Right lobe of liver (tissue), 6 donors: Measurements from ENCODE around the gene HOXA1. TPM values are rescaled to one million over a fixed set of nuclear protein-coding genes. Genes with fewer than 3 reads are reported as not detected.

Experiments used
- ATAC-seq, 4 donors: fragments of 200-7000 bp; cut with Tn5 transposase; one replicate each; pipeline ENCODE4 v1.9.1; 2020; ENCODE audit warnings: mild to moderate bottlenecking in 4 of 4, moderate library complexity in 4 of 4
- DNase-seq, 3 donors: peaks; one replicate each; pipeline ENCODE4 v3.0.0-alpha.2; 2020
- H3K27ac ChIP-seq, 3 donors: fragments of 200-600 bp; one replicate each; pipeline ENCODE4 v1.8.0; 2022
- H3K27me3 ChIP-seq, 2 donors: fragments of 200-600 bp; one replicate each; pipeline ENCODE4 v1.8.0; 2022
- H3K36me3 ChIP-seq, 4 donors: fragments of 200-600 bp; sonication (generic) in 1 of 4; one replicate each; pipeline versions ENCODE4 v1.5.1 to v1.8.0; 2017 to 2022; ENCODE audit warnings: control low read depth in 1 of 4
- H3K4me1 ChIP-seq, 4 donors: fragments of 200-600 bp; sonication (generic) in 1 of 4; one replicate each; pipeline versions ENCODE4 v1.5.1 to v1.8.0; 2017 to 2022; ENCODE audit warnings: control low read depth in 1 of 4
- H3K4me3 ChIP-seq, 3 donors: fragments of 200-600 bp; one replicate each; pipeline ENCODE4 v1.8.0; 2022
- H3K9me3 ChIP-seq, 4 donors: fragments of 200-600 bp; sonication (generic) in 1 of 4; one replicate each; pipeline versions ENCODE4 v1.5.1 to v1.8.0; 2017 to 2022; ENCODE audit warnings: control low read depth in 1 of 4
- CTCF ChIP-seq, 4 donors: fragments of 200-600 bp in 3 of 4; fragments of 450-650 bp in 1 of 4; IDR thresholded peaks; one replicate each; pipeline versions ENCODE4 v1.5.1 to v1.8.0; 2016 to 2022; ENCODE audit warnings: antibody characterized with exemption in 4 of 4, mild to moderate bottlenecking in 2 of 4
- POLR2A ChIP-seq: fragments of 450-650 bp; IDR thresholded peaks from one replicate; pipeline ENCODE4 v1.6.1; 2017; ENCODE audit warnings: antibody characterized with exemption, mild to moderate bottlenecking
- WGBS: methylation state at CpG from one replicate; pipeline ENCODE4 v1.1.6; 2018; ENCODE audit warnings: low coverage, low lambda C conversion rate; ENCODE audit not compliant: insufficient coverage; ENCODE audit errors: missing lambda C conversion rate; 5-methylcytosine and 5-hydroxymethylcytosine counted together
- intact Hi-C, 2 donors: fragments of 100-400 bp; cut with DNase I; formaldehyde crosslinking; loops; one replicate each; pipeline versions ENCODE4 v1.11.2 to v1.14.1; 2022
- total RNA-seq, 6 experiments: library from RNA; depleted of rRNA in 2 of 6; stranded (reverse); fragments of >200 nt in 2 of 6; fragmentation: NEBNext Ultra II Directional in 3 of 6; extraction: Animal tissue kit (Norgen Biotek cat#: 25700) in 3 of 6; gene quantifications; one replicate each; pipeline versions ENCODE4 v1.1.0 to v1.2.4, GENCODE V29; 2016 to 2023
- donor health status: DM: no; HTN: yes; CAD: no.
- donor health status: DM: no; HTN: no; CAD: no.
- donor health status: DM: no; HTN: no; CAD: no.
- donor health status: DM: no; HTN: yes; CAD: no.
- donor health status: DM: no; HTN: yes; CAD: no.

Gene HOXA1
- total RNA-seq, 6 experiments from 2014 or later = 0.09 to 0.31 (median 0.17) TPM; not detected in 1

- WGBS = 48% methylated on average over 18 of the region's 19 CpGs
- H3K9me3 ChIP-seq = no peaks in the 10 kb centered on the region
- no peak overlapping the region for H3K4me3 ChIP-seq
- ATAC-seq = peak; percentile 6 to 53 (median 26)
- intact Hi-C loops = no loop called here
- DNase-seq = no peak
- peaks cover 0 to 18% (median 3%) of the 10 kb centered on the region in 4 donors for H3K4me1 ChIP-seq
- no peak overlapping the region for H3K27ac ChIP-seq
- H3K27me3 ChIP-seq = peaks cover 0 to 6% of the 10 kb centered on the region in 2 donors
- no peaks in the 10 kb centered on the region for H3K36me3 ChIP-seq
- TF ChIP-seq POLR2A (no peak), CTCF (IDR thresholded peaks at IDR 0.05) (no peak)
Observed at GRCh38 chr7:27117887-27118491, 22.2 kb upstream of the HOXA1 start.

- DNase-seq (no peak), ATAC-seq (no peak)
- peaks cover 0 to 11% (median 3%) of the 10 kb centered on the region in 4 donors for H3K4me1 ChIP-seq
- TF ChIP-seq CTCF (IDR thresholded peaks at IDR 0.05) = no peak
- no peak for TF ChIP-seq POLR2A
- no peak overlapping the region for H3K4me3 ChIP-seq
- no peaks in the 10 kb centered on the region for H3K36me3 ChIP-seq
- peaks cover 0 to 6% of the 10 kb centered on the region in 2 donors for H3K27me3 ChIP-seq
- WGBS = 36% methylated on average over 7 of the region's 12 CpGs
- peak overlapping the region in 2 of 3 donors; percentile 26 to 81 for H3K27ac ChIP-seq
- intact Hi-C loops = no loop called here
- no peaks in the 10 kb centered on the region for H3K9me3 ChIP-seq
Observed at GRCh38 chr7:27116962-27117886, 21.4 kb upstream of the HOXA1 start.

- Histone ChIP-seq H3K9me3 (no peaks in the 10 kb centered on the region), H3K4me1 (peaks cover 0 to 6% (median 0%) of the 10 kb centered on the region in 4 donors), H3K27me3 (peaks cover 0 to 6% of the 10 kb centered on the region in 2 donors), H3K4me3 (peak overlapping the region; percentile 6 to 30 (median 12)), H3K36me3 (no peaks in the 10 kb centered on the region), H3K27ac (peak overlapping the region; percentile 50 to 81 (median 59))
- TF ChIP-seq POLR2A = no peak
- TF ChIP-seq CTCF (IDR thresholded peaks at IDR 0.05) = no peak
- intact Hi-C loops = no loop called here
- DNase-seq (no peak), ATAC-seq (no peak)
- 46% methylated on average over 19 of the region's 20 CpGs for WGBS
Observed at GRCh38 chr7:27116031-27116961, 20.5 kb upstream of the HOXA1 start.
